Fibroblast of skin of back (primary cell): ENCODE results near the gene PSMD6.

Experiments
- DNase-seq: peaks from one replicate; pipeline ENCODE4 v3.0.0-alpha.2; 2013

Gene PSMD6

GRCh38 chr3:63976161-63976871 is 47.0 kb downstream of the PSMD6 start:
- peak; percentile 92 for DNase-seq

DNA sequence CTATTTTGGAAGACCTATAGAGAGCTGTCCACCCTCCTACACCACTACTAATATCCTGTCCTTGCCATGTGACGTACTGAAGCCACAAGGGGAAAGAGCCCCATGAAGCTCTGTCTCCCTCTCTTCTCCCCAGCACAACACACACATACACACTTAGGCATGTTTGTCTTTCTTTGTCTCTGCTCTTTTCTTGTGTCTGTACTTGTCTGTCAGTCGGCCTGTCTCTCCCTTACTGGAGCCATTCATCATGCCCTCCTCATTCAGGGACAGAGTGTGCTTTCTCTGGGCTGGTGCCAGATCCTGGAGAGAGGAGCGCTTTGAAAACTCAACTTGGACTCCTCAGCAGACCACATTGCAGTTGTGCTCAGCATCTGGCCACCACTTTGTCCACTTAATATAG is 47.6 kb downstream of the PSMD6 start:
- DNase-seq, result peak; percentile 85

DNA sequence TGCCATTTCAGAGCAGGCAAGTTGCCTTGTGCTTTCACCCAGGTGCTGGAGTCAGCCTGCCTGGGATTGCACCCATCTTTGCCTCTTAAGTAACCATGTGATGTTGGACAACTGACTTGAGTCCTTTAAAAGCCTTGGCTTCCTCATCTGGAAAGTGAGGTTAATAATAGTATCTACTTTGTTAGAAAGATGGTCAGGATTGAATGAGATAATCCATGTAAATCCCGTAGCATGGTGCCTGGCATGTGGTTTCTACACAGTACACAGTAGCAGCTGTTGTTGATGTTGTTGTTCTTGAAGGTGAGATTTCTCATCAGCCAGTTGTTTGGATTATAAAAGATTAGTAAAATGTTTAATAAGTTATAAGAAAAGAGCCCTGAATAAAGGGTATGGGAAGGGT is 48.8 kb downstream of the PSMD6 start:
- no peak for DNase-seq

DNA sequence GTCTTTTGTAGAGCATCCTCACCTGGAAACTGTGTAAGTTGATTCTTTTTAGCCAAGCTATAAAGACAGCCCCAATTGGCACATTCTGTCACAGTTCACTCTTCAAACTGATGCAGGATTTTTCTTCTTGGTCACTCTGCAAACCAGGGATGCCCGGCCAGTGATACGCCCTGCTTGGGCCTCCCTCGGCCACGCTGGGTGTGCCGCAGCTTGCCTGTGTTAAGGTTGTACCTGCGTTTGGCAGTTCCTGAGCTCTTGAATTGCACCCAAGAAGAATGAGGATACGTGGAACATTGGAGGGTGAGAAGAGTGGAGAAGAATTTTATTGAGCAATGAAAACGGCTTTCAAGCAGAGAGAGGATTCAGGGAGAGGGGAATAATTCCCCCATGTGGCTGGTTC is 49.9 kb downstream of the PSMD6 start:
- DNase-seq, result no peak

DNA sequence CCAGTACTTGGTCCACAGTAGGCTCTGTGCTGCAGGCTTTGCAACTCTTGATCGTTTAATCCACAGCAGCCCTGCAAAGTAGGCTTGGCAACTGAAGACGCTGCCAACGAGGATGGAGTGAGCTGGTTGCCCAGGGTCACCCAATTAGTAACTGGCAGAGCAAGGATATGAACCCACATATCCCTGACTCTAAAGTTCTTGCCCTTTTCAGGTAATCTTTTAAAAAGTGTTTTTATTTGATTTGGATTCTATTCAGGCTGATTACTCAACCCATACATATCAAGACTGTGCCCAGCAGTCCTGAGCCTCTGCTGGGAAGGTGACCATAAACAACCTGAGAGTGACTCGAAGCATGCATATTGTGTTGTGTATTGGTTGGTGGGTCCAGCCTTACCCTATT is 50.3 kb downstream of the PSMD6 start:
- DNase-seq, result no peak

- peak; percentile 85 for DNase-seq
These were observed 51.1 kb downstream of the PSMD6 start for GRCh38 chr3:63972196-63972595.

GRCh38 chr3:63970631-63971475 is 52.4 kb downstream of the PSMD6 start:
- no peak for DNase-seq

- DNase-seq, result no peak
These were observed 53.4 kb downstream of the PSMD6 start for GRCh38 chr3:63969876-63970275.

DNA sequence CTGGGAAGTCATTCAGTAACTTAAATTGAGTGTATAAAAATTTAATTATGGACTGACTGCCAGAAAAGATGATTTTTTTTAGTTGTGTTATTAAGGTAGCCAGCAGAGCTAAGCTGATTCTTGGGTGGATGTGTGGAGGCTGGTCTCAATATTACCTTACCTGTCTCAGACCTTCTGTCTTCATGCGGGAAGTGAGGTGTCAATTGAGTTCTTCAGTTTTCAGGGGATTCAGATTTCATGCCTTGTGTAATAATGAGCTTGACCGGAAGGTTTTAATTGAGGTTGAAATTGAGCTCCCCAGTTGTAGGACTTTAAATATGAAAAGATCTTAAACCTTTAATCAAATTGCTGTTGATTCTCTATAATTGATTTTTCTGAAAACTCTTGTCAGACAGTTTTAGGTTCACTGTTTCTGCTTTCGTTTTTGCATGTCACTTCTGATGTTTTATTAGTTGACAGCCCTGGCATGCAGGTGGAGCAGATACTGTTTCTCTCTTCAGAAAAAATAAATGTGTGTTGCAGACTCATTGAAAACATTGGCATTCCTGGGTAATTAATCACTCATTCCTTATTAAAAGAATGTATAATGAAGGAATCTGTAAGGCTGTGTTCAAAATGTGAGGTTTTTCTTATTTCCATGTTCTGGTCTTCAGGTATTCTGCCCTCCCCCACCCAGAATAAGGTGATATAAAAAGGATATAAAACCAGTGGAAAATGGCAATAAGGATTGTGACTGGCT is 54.5 kb downstream of the PSMD6 start:
- peak; percentile 34 for DNase-seq

GRCh38 chr3:63967675-63968611 is 55.4 kb downstream of the PSMD6 start:
- DNase-seq, result peak; percentile 52

GRCh38 chr3:63966871-63967270 is 56.4 kb downstream of the PSMD6 start:
- no peak for DNase-seq

DNA sequence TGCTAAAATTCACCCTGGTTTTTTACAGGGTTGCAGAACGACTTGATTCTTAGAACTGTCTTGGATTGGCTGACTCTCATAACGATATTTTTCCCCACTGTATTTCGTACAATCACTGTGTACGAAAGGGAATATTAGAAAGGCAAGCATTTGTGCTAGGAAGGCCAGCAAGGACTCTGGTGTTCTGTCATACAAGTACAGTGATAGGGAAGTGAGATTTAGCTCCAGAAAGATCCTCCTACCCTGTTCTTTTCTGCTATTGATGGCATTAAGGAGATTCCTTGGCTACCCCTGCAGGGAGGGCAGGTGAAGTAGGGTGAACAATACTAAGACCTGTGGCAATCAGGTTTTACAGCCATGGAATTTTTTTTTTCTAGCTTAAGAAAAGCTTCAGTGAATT is 57.3 kb downstream of the PSMD6 start:
- DNase-seq, result no peak

- DNase-seq, result no peak
These were observed 58.4 kb downstream of the PSMD6 start for GRCh38 chr3:63964681-63965485.

- DNase-seq, result no peak
These were observed 59.8 kb downstream of the PSMD6 start for GRCh38 chr3:63963496-63963895.

- no peak for DNase-seq
These were observed 61.4 kb downstream of the PSMD6 start for GRCh38 chr3:63961891-63962290.
